ENCODE data around the gene NRARP. TPM values are rescaled to one million over a fixed set of nuclear protein-coding genes. Genes with fewer than 3 reads are reported as not detected.

NRARP gene
- total and polyA plus RNA-seq, 8 donors: 1.2 to 323 (median 3.5) TPM

DNA sequence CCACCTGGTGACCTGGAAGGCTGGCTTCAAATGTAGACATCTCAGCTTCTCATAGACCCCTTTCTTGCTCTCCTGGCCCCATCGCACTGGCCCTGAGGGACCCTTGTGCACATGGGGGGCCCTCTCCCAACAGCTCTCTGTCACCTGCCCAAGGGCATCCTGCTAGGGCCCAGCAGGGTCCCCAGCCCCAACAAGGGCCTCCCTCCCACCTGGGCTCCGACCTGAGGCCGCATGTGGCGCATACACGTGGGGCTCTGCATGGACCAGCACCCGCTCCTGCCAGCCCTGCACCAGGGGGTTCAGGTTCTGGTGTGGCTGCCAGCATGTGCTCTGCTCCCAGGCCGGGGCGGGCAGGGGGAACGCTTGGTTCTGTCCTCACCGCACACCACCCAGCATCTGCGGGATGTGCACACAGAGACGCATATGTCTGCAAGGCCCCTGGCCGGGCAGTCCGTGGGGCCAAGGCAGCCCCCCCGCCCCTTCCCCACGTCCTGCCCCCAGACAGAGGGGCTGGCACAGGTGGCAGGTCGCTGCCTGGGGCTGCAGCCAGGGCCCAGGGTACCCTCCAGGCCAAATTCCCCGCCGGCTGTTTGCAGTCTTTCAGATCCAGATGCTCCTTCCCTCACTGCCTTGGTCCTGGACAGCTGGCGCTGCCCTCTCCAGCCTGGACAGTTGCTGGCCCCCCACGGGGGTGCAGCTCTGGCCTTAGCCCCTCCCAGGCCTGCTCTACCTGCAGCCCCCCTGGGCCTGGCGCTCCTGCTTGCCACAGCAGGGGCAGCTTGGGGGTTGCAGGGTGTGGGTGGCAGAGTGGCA is 17.9 kb upstream of the NRARP start:
- no peaks in the 10 kb centered on the region for H3K9me3 ChIP-seq
- intact Hi-C loops (cut with DNase I; ENCODE audit: low total_unique reads): no loop called here
- peaks cover 0 to 37% (median 12%) of the 10 kb centered on the region in 3 donors for H3K27me3 ChIP-seq
- no peaks in the 10 kb centered on the region for H3K36me3 ChIP-seq
- peak; percentile 8 to 19 for DNase-seq
- no peak overlapping the region for H3K4me3 ChIP-seq
- no peak overlapping the region for H3K27ac ChIP-seq
- TF ChIP-seq POLR2AphosphoS5 (IDR thresholded peaks at IDR 0.05): no peak
- TF ChIP-seq EP300 (IDR thresholded peaks at IDR 0.05): no peak
- no peak for TF ChIP-seq POLR2A (IDR thresholded peaks at IDR 0.05)
- TF ChIP-seq, protein P1, sequence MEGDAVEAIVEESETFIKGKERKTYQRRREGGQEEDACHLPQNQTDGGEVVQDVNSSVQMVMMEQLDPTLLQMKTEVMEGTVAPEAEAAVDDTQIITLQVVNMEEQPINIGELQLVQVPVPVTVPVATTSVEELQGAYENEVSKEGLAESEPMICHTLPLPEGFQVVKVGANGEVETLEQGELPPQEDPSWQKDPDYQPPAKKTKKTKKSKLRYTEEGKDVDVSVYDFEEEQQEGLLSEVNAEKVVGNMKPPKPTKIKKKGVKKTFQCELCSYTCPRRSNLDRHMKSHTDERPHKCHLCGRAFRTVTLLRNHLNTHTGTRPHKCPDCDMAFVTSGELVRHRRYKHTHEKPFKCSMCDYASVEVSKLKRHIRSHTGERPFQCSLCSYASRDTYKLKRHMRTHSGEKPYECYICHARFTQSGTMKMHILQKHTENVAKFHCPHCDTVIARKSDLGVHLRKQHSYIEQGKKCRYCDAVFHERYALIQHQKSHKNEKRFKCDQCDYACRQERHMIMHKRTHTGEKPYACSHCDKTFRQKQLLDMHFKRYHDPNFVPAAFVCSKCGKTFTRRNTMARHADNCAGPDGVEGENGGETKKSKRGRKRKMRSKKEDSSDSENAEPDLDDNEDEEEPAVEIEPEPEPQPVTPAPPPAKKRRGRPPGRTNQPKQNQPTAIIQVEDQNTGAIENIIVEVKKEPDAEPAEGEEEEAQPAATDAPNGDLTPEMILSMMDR (IDR thresholded peaks at IDR 0.05): no peak
- peaks cover 14 to 26% (median 19%) of the 10 kb centered on the region in 4 donors for H3K4me1 ChIP-seq
- WGBS, 5 donors: 88 to 95% (median 90%) methylated on average over 19 to 22 of the region's 22 CpGs

DNA sequence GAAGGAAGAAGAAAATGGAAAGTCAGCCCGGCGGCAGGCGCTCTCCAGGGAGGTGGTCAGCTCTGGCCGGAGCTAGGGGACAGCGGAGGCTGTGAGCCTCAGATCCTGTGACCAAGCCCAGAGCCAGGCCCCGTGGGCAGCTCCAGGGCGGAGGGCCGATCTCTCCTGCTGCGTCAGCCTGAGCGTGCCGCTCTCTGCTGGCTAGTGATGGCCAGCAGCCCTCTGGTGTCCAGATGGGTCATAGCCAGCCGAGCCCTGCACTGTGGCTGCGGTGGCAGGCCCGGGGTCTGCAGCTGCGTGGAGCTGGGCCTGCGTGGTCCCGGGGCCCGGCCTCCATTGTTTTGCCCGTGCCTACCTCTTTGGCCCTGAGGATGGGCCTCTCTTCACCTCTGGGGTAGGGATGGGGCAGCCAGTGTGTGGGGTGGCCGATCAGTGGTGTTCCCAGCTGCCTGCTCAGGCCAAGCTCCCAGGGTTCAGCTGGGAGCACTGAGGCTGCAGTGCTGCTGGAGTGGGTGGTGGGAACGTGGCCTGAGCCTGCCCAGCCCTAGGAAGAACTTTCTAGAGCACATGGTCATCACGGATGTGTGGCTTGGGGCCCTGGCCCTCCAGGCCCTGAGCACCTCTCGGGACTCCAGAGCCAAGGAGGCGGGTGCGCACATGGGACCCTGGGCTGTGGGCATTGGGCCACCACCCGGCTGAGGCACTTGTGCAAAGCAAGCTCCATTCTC is 17.1 kb upstream of the NRARP start:
- intact Hi-C loops (cut with DNase I; ENCODE audit: low total_unique reads): no loop called here
- no peak for TF ChIP-seq EP300 (IDR thresholded peaks at IDR 0.05)
- TF ChIP-seq, protein P1 (IDR thresholded peaks at IDR 0.05): peak in 1 of 7 experiments; percentile 21
- no peak overlapping the region for H3K4me3 ChIP-seq
- 76 to 86% (median 83%) methylated on average over 6 to 26 of the region's 26 CpGs for WGBS, 5 donors
- H3K9me3 ChIP-seq: no peaks in the 10 kb centered on the region
- peaks cover 0 to 37% (median 12%) of the 10 kb centered on the region in 3 donors for H3K27me3 ChIP-seq
- H3K4me1 ChIP-seq: peaks cover 14 to 29% (median 22%) of the 10 kb centered on the region in 4 donors
- H3K27ac ChIP-seq: peak overlapping the region in 3 of 5 donors; percentile 37 to 51 (median 50)
- H3K36me3 ChIP-seq: no peaks in the 10 kb centered on the region
- DNase-seq: peak; percentile 25 to 43

DNA sequence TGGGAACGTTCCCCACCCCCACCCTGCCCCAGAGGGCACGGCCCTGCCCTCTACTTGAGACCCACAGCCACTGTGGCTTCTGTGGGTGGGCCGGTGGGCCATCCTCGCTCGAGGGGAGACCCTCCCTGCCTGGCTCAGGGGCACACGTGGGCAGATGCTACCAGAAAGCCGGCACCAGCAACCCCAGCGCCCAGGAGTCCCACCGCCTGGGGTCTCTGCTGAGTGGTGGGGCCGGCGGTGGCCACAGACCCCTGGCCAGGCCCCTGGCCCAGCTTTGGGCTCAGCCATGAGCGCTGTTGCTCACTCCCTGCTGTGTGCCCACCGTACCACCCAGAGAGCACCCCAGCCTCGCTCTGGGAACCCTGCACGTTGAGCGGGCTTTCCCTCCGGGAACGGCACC is 16.5 kb upstream of the NRARP start:
- no peak overlapping the region for H3K4me3 ChIP-seq
- no peaks in the 10 kb centered on the region for H3K9me3 ChIP-seq
- 73 to 88% (median 82%) methylated on average over 11 to 18 of the region's 18 CpGs for WGBS, 5 donors
- no peak for TF ChIP-seq POLR2AphosphoS5 (IDR thresholded peaks at IDR 0.05)
- TF ChIP-seq POLR2A (IDR thresholded peaks at IDR 0.05): no peak
- TF ChIP-seq, protein P1 (IDR thresholded peaks at IDR 0.05): no peak
- no peak for TF ChIP-seq EP300 (IDR thresholded peaks at IDR 0.05)
- no peaks in the 10 kb centered on the region for H3K36me3 ChIP-seq
- peaks cover 14 to 34% (median 23%) of the 10 kb centered on the region in 4 donors for H3K4me1 ChIP-seq
- DNase-seq: no peak
- intact Hi-C loops (cut with DNase I; ENCODE audit: low total_unique reads): no loop called here
- H3K27ac ChIP-seq: peak overlapping the region in 3 of 5 donors; percentile 37 to 51 (median 50)
- H3K27me3 ChIP-seq: peaks cover 0 to 37% (median 12%) of the 10 kb centered on the region in 3 donors

DNA sequence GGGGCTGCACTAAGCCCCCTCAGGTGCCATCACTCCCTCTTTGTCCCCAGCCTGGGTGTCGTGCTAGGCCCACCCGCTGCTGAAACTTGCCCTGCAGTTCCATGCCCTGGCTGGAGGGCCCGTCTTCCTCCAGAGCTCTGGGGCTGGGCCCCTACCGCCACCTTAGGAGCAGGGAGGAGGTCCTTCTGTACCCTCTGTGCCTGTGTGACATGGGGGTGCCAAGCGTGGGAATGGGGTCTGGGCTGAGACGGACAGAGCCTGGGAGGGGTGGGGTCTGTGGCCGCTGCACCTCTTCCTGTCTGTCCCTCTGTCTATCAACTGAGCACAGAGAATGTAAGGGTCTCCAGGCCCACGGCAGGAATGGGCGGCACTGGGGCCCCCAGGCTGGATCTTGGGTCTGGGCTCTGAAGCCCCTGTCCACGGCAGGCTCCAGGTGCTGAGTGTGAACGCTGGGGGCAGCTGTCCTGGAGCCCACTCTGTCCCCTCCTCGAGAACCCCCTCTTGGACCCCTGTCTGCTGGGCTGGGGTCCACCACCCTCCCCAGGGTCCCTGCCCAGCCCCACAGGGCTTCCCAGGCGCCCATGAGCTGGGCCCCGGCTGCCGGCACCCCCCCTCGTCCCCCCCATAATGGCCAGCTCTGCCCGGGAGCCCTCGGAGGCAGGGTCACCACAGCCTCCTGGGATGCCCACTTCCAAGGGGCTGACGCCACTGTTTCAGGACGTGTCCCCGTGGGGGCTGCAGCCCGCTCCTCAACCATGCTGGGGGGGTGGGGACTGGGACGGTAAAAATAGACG is 15.8 kb upstream of the NRARP start:
- Histone ChIP-seq H3K27ac (peak overlapping the region in 1 of 5 donors; percentile 50), H3K36me3 (no peaks in the 10 kb centered on the region), H3K4me3 (no peak overlapping the region), H3K9me3 (no peaks in the 10 kb centered on the region), H3K4me1 (peaks cover 14 to 34% (median 25%) of the 10 kb centered on the region in 4 donors), H3K27me3 (peaks cover 0 to 37% (median 12%) of the 10 kb centered on the region in 3 donors)
- intact Hi-C loops (cut with DNase I; ENCODE audit: low total_unique reads): no loop called here
- no peak for TF ChIP-seq POLR2AphosphoS5 (IDR thresholded peaks at IDR 0.05)
- TF ChIP-seq, protein P1 (IDR thresholded peaks at IDR 0.05): no peak
- WGBS, 5 donors: 58 to 85% (median 83%) methylated on average over 11 to 24 of the region's 24 CpGs
- peak; percentile 12 to 15 for DNase-seq
